Transverse colon (tissue), 4 donors: ENCODE results near the gene RNF183. TPM values are rescaled to one million over a fixed set of nuclear protein-coding genes. Genes with fewer than 3 reads are reported as not detected.
A peak's percentile ranks its signal among the peaks of the same experiment; 100 is the strongest.

ENCODE experiments used
- DNase-seq: peaks from one replicate; pipeline ENCODE4 v3.0.0-alpha.2; 2019
- H3K27ac ChIP-seq, 4 donors: fragments of 200-600 bp; sonication (generic); 2 replicates each; pipeline ENCODE4 v1.5.1; 2016 to 2018; ENCODE audit warnings: inconsistent platforms in 4 of 4
- H3K27me3 ChIP-seq: fragments of 200-600 bp; sonication (generic); 2 replicates; pipeline ENCODE4 v1.5.1; 2017; ENCODE audit warnings: inconsistent platforms
- H3K36me3 ChIP-seq, 4 donors: fragments of 200-600 bp; sonication (generic); 2 replicates each; pipeline ENCODE4 v1.5.1; 2017 to 2019; ENCODE audit warnings: inconsistent platforms in 4 of 4
- H3K4me1 ChIP-seq, 4 donors: fragments of 200-600 bp; sonication (generic); 2 replicates each; pipeline ENCODE4 v1.5.1; 2017 to 2020; ENCODE audit warnings: inconsistent platforms in 4 of 4
- H3K4me3 ChIP-seq, 4 donors: fragments of 200-600 bp; sonication (generic); 1 replicate in 1 of 4; 2 replicates in 3 of 4; pipeline versions ENCODE4 v1.5.1 to v1.6.1; 2017 to 2019; ENCODE audit warnings: inconsistent platforms in 4 of 4
- H3K9me3 ChIP-seq, 2 donors: fragments of 200-600 bp; sonication (generic); 2 replicates each; pipeline ENCODE4 v1.5.1; 2017 to 2019; ENCODE audit warnings: inconsistent platforms in 2 of 2
- CTCF ChIP-seq, 5 experiments: fragments of 200-600 bp in 3 of 5; fragments of 450-650 bp in 2 of 5; sonication (generic) in 3 of 5; IDR thresholded peaks; 1 replicate in 2 of 5; 2 replicates in 3 of 5; pipeline ENCODE4 v1.5.1; 2016 to 2017; ENCODE audit warnings: antibody characterized with exemption in 5 of 5, inconsistent platforms in 3 of 5, mild to moderate bottlenecking in 2 of 5, moderate library complexity in 1 of 5
- EP300 ChIP-seq: sonication (generic); formaldehyde crosslinking; IDR thresholded peaks from one replicate; pipeline ENCODE4 v1.6.1; 2017; ENCODE audit warnings: antibody characterized with exemption, low read depth
- POLR2A ChIP-seq: fragments of 450-650 bp; IDR thresholded peaks from one replicate; pipeline ENCODE4 v1.6.1; 2016; ENCODE audit warnings: antibody characterized with exemption, mild to moderate bottlenecking, moderate library complexity
- POLR2AphosphoS5 ChIP-seq, 3 donors: sonication (generic); formaldehyde crosslinking; IDR thresholded peaks; one replicate each; pipeline ENCODE4 v1.6.1; 2016; ENCODE audit warnings: antibody characterized with exemption in 3 of 3
- WGBS, 2 donors: methylation state at CpG; one replicate each; pipeline ENCODE4 v1.1.5; 2018; ENCODE audit warnings: low coverage in 1 of 2; 5-methylcytosine and 5-hydroxymethylcytosine counted together
- in situ Hi-C, 4 donors: fragments of 200-750 bp; cut with MboI; loops; one replicate each; pipeline versions ENCODE4 v1.15.0 to v1.15.1; 2017; ENCODE audit warnings: low sequenced_read_pairs in 3 of 4, low pct_ligation_motif_present in 1 of 4, low pct_unique_long_range_greater_than_20kb in 1 of 4
- intact Hi-C: fragments of 100-400 bp; cut with DNase I; formaldehyde crosslinking; loops from one replicate; pipeline ENCODE4 v1.15.1; 2023; ENCODE audit warnings: low total_unique reads
- total RNA-seq, 4 donors: library from RNA; depleted of rRNA; stranded (reverse); fragments of >200 nt; gene quantifications; one replicate each; pipeline ENCODE4 v1.1.0, GENCODE V29; 2016

The RNF183 gene
- total RNA-seq, 4 donors from 2014 or later, result 0.14 to 0.95 TPM; not detected in 2

GRCh38 chr9:113345671-113346070, 42.5 kb upstream of the RNF183 start:
- peaks cover 5% of the 10 kb centered on the region for H3K27me3 ChIP-seq
- H3K36me3 ChIP-seq, result no peaks in the 10 kb centered on the region
- WGBS, 2 donors, result 24 to 33% methylated on average over 1 of the region's 1 CpG
- no peak for DNase-seq
- intact Hi-C loops (loop anchor here (10.0 kb wide), 1 partner anchor 59 kb away; the partner anchor contains the start of gene ALAD), in situ Hi-C loops (no loop called here)
- peaks cover 3 to 65% (median 37%) of the 10 kb centered on the region in 4 donors for H3K4me1 ChIP-seq
- peak overlapping the region; percentile 77 to 85 (median 84) for H3K27ac ChIP-seq
- no peak overlapping the region for H3K4me3 ChIP-seq
- TF ChIP-seq POLR2A (no peak), EP300 (no peak), POLR2AphosphoS5 (IDR thresholded peaks at IDR 0.05) (no peak), CTCF (IDR thresholded peaks at IDR 0.05) (no peak)
- H3K9me3 ChIP-seq, result no peaks in the 10 kb centered on the region

GRCh38 chr9:113345190-113345589, 42.0 kb upstream of the RNF183 start:
- H3K27ac ChIP-seq, result peak overlapping the region; percentile 77 to 85 (median 84)
- 38 to 47% methylated on average over 2 of the region's 2 CpGs for WGBS, 2 donors
- H3K4me3 ChIP-seq, result no peak overlapping the region
- no peaks in the 10 kb centered on the region for H3K36me3 ChIP-seq
- intact Hi-C loops, result loop anchor here (10.0 kb wide), 1 partner anchor 60 kb away; the partner anchor contains the start of gene ALAD
- peak; percentile 45 for DNase-seq
- peaks cover 5% of the 10 kb centered on the region for H3K27me3 ChIP-seq
- in situ Hi-C loops, result no loop called here
- H3K4me1 ChIP-seq, result peaks cover 3 to 64% (median 35%) of the 10 kb centered on the region in 4 donors
- H3K9me3 ChIP-seq, result no peaks in the 10 kb centered on the region
- TF ChIP-seq CTCF (IDR thresholded peaks at IDR 0.05) (peak in 1 of 5 experiments; percentile 12), POLR2A (no peak), EP300 (no peak), POLR2AphosphoS5 (IDR thresholded peaks at IDR 0.05) (no peak)

GRCh38 chr9:113343732-113344231, 40.6 kb upstream of the RNF183 start:
- in situ Hi-C loops (no loop called here), intact Hi-C loops (loop anchor here (10.0 kb wide), 1 partner anchor 61 kb away; the partner anchor contains the start of gene ALAD)
- DNase-seq, result peak; percentile 86

More at GRCh38 chr9:113343732-113344231, 40.6 kb upstream of the RNF183 start:
- peak; percentile 54 to 78 (median 66) for TF ChIP-seq POLR2AphosphoS5 (IDR thresholded peaks at IDR 0.05)
- peak; percentile 69 for TF ChIP-seq EP300
- TF ChIP-seq CTCF (IDR thresholded peaks at IDR 0.05), result no peak
- Histone ChIP-seq H3K27me3 (no peaks in the 10 kb centered on the region), H3K4me1 (peaks cover 10 to 64% (median 35%) of the 10 kb centered on the region in 4 donors), H3K27ac (peak overlapping the region; percentile 77 to 85 (median 84)), H3K9me3 (no peaks in the 10 kb centered on the region), H3K4me3 (no peak overlapping the region), H3K36me3 (no peaks in the 10 kb centered on the region)
- WGBS, 2 donors, result 25% methylated on average over 1 of the region's 1 CpG; no CpG with 5 or more reads in 1 of the 2 donors
